ENCODE measurements around the gene COX19. TPM values are rescaled to one million over a fixed set of nuclear protein-coding genes. Genes with fewer than 3 reads are reported as not detected.

COX19 gene
- total RNA-seq, 4 donors from 2014 or later, result 4.7 to 6.5 (median 5.2) TPM

GRCh38 chr7:975702-976473 lies 539 bp upstream of the COX19 start:
- Histone ChIP-seq H3K27me3 (no peaks in the 10 kb centered on the region), H3K27ac (peak overlapping the region; percentile 92 to 98 (median 96)), H3K4me3 (peak overlapping the region; percentile 88 to 100 (median 96)), H3K4me1 (peaks cover 15 to 18% of the 10 kb centered on the region in 2 donors), H3K9me3 (no peaks in the 10 kb centered on the region), H3K36me3 (peaks cover 0 to 22% of the 10 kb centered on the region in 2 donors)
- in situ Hi-C loops (cut with MboI; ENCODE audit: low sequenced_read_pairs in 4 of 4), result loop anchor here in 2 of 4 donors (25.0 kb wide), 1 partner anchor 186 kb away; the partner anchor contains the start of gene ZFAND2A (in 2 of the 2)
- intact Hi-C loops (cut with DNase I; ENCODE audit: low total_unique reads), result loop anchor here (1.0 to 5.0 kb wide), 2 partner anchors 51 to 186 kb away; partner anchors contain the start of gene ZFAND2A
- peak in 1 of 2 donors; percentile 1 for ATAC-seq
- no peak for DNase-seq
- no peak for TF ChIP-seq POLR2A (IDR thresholded peaks at IDR 0.05)
- TF ChIP-seq, protein P1, sequence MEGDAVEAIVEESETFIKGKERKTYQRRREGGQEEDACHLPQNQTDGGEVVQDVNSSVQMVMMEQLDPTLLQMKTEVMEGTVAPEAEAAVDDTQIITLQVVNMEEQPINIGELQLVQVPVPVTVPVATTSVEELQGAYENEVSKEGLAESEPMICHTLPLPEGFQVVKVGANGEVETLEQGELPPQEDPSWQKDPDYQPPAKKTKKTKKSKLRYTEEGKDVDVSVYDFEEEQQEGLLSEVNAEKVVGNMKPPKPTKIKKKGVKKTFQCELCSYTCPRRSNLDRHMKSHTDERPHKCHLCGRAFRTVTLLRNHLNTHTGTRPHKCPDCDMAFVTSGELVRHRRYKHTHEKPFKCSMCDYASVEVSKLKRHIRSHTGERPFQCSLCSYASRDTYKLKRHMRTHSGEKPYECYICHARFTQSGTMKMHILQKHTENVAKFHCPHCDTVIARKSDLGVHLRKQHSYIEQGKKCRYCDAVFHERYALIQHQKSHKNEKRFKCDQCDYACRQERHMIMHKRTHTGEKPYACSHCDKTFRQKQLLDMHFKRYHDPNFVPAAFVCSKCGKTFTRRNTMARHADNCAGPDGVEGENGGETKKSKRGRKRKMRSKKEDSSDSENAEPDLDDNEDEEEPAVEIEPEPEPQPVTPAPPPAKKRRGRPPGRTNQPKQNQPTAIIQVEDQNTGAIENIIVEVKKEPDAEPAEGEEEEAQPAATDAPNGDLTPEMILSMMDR (IDR thresholded peaks at IDR 0.05 in 4 of 5, conservative IDR thresholded peaks at IDR 0.05 in 1 of 5), result no peak

- Histone ChIP-seq H3K4me3 (peak overlapping the region; percentile 88 to 100 (median 96)), H3K36me3 (peaks cover 0 to 25% of the 10 kb centered on the region in 2 donors), H3K27ac (peak overlapping the region; percentile 92 to 98 (median 96)), H3K27me3 (no peaks in the 10 kb centered on the region), H3K4me1 (peaks cover 15 to 18% of the 10 kb centered on the region in 2 donors), H3K9me3 (no peaks in the 10 kb centered on the region)
- ATAC-seq (no peak), DNase-seq (no peak)
- TF ChIP-seq, protein P1 (IDR thresholded peaks at IDR 0.05 in 4 of 5, conservative IDR thresholded peaks at IDR 0.05 in 1 of 5), result no peak
- no peak for TF ChIP-seq POLR2A (IDR thresholded peaks at IDR 0.05)
- intact Hi-C loops (cut with DNase I; ENCODE audit: low total_unique reads), result no loop called here
- in situ Hi-C loops (cut with MboI; ENCODE audit: low sequenced_read_pairs in 4 of 4), result no loop called here
Measured at GRCh38 chr7:974172-974571, 1.2 kb downstream of the COX19 start.

- no peak for ATAC-seq
- Histone ChIP-seq H3K27me3 (no peaks in the 10 kb centered on the region), H3K4me1 (peaks cover 15 to 18% of the 10 kb centered on the region in 2 donors), H3K4me3 (no peak overlapping the region), H3K36me3 (peaks cover 0 to 34% of the 10 kb centered on the region in 2 donors), H3K9me3 (no peaks in the 10 kb centered on the region), H3K27ac (no peak overlapping the region)
- no peak for TF ChIP-seq POLR2A (IDR thresholded peaks at IDR 0.05)
- TF ChIP-seq, protein P1 (IDR thresholded peaks at IDR 0.05 in 4 of 5, conservative IDR thresholded peaks at IDR 0.05 in 1 of 5), result no peak
- no peak for DNase-seq
- in situ Hi-C loops (cut with MboI; ENCODE audit: low sequenced_read_pairs in 4 of 4), result no loop called here
- intact Hi-C loops (cut with DNase I; ENCODE audit: low total_unique reads), result no loop called here
Measured at GRCh38 chr7:973312-973711, 2.0 kb downstream of the COX19 start.

GRCh38 chr7:972676-973309 lies 2.6 kb downstream of the COX19 start:
- peaks cover 15 to 18% of the 10 kb centered on the region in 2 donors for H3K4me1 ChIP-seq
- no peak for ATAC-seq
- peaks cover 0 to 39% of the 10 kb centered on the region in 2 donors for H3K36me3 ChIP-seq

More at GRCh38 chr7:972676-973309, 2.6 kb downstream of the COX19 start:
- Histone ChIP-seq H3K9me3 (no peaks in the 10 kb centered on the region), H3K27me3 (no peaks in the 10 kb centered on the region), H3K27ac (no peak overlapping the region), H3K4me3 (no peak overlapping the region)
- in situ Hi-C loops (cut with MboI; ENCODE audit: low sequenced_read_pairs in 4 of 4) (no loop called here), intact Hi-C loops (cut with DNase I; ENCODE audit: low total_unique reads) (no loop called here)
- TF ChIP-seq, protein P1 (IDR thresholded peaks at IDR 0.05 in 4 of 5, conservative IDR thresholded peaks at IDR 0.05 in 1 of 5), result no peak
- TF ChIP-seq POLR2A (IDR thresholded peaks at IDR 0.05), result no peak
- DNase-seq, result no peak

Data from gastrocnemius medialis (tissue), 4 donors.